HG02678 (cell line): ENCODE measurements around the gene ZNF513.
"Not testable (repeated sequence)": the region's sequence is repeated elsewhere in the genome, so short reads cannot be mapped to it uniquely, and the experiment has no call there.

Experiments
- ATAC-seq: cut with Tn5 transposase; IDR thresholded peaks from one replicate; pipeline ENCODE4 v1.9.1; 2021; ENCODE audit warnings: mild to moderate bottlenecking, moderate library complexity; ENCODE audit not compliant: unreplicated experiment

The ZNF513 gene

DNA sequence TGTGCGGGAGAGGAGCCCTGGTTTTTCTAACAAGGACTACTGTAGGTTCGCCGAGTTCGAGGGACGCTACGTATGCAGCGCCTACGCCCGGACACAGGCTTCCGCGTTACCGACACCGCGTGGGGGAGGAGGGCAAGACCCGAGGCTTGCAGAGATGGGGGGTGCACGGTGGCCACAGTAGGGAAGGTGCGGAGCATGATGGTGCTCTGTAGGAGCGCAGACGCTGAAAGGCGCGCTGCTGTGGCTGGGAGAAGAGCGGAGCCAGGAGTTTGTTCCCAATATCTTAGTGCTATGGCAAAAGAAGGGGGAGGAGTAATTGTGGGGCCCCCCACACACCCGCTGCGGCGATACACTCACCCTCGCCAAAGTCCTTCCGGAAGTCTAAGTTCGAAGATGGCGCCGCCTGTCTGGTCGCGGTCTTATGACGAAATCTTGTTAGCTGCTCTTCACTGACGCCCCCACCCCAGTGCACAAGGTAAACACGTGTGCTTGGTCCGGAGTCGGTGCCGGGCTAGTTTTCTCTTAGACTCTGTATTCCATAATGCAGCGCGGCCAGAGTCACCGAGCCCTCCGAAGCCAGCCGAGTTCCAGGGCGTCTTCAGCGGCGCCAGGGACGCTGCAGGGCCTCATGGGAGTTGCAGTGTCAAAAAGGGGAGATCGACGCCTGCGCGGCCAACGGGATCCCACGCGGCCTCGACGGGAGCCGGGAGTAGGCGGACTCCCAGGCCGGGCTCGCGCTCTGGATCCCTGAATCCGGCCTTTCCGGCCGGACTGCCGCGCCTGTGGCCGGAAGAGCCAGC is 24.0 kb downstream of the ZNF513 start, which contains the start of gene GTF3C2:
TSS of gene GTF3C2 (minus strand) at position 383 of the 800 bp plus-strand sequence. CDS start 13,210 bp downstream, outside the sequence.
- peak; percentile 88 for ATAC-seq

DNA sequence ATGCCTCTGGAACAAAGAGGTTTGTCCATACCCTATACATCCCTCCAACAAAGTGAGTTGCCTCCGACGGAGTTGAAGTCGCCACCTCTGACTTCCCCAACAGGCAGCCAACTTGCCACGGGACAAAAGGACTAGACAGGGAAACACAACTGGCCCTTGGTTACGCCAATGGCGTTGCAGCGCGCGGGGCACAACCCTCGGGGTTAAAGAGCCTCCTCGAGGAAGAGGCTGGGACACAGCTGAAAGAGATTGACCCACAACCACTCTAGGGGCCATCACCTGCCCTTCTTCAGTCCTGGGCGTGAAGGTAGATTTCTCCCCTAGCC is 24.5 kb downstream of the ZNF513 start:
- peak; percentile 26 for ATAC-seq

- no peak for ATAC-seq
These were observed 26.0 kb downstream of the ZNF513 start for GRCh38 chr2:27354597-27354927.

- no peak for ATAC-seq
These were observed 26.6 kb downstream of the ZNF513 start for GRCh38 chr2:27353762-27354596.

- not testable (repeated sequence) for ATAC-seq
These were observed 27.2 kb downstream of the ZNF513 start for GRCh38 chr2:27353386-27353761.

- no peak for ATAC-seq
These were observed 28.5 kb downstream of the ZNF513 start for GRCh38 chr2:27351802-27352598.

DNA sequence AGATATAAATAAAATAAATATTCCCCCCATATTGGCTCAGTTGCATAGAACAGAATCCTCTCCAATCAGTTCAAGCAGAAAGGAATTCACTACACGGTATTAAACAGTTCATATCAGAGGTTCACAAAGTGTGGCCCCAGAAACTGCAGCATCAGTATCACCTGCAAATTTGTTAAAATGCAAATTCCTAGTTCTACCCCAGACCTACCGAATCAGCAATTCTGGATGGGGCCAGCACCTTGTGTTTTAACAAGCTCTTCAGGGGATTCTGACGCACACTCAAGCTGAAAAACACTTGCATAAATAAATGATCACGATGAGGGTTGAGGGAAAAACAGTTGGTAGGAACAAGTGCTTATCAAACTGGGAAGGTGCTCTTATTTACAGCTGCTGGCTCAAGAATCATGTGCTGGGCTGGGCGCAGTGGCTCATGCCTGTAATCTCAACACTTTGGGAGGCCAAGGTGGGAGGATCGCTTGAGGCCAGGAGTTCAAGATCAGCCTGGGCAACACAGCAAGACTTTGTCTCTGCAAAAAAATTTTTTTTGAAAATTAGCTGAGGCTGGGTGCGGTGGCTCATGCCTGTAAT is 30.3 kb downstream of the ZNF513 start:
- ATAC-seq, result no peak

DNA sequence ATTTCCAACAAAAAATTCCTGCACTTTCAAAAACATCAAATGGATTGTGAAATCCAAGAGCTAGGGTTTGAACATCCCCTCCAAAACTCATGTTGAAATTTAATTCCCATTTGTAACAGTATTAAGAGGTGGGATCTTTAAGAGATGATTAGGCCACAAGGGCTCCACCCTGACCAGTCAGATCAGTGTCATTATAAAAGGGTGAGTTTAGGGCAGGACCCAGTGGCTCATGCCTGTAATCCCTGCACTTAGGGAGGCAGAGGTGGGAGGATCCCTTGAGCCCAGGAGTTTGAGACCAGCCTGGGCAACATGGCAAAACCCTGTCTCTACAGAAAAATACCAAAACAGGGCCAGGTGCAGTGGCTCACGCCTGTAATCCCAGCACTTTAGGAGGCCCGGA is 32.9 kb downstream of the ZNF513 start:
- ATAC-seq, result no peak

DNA sequence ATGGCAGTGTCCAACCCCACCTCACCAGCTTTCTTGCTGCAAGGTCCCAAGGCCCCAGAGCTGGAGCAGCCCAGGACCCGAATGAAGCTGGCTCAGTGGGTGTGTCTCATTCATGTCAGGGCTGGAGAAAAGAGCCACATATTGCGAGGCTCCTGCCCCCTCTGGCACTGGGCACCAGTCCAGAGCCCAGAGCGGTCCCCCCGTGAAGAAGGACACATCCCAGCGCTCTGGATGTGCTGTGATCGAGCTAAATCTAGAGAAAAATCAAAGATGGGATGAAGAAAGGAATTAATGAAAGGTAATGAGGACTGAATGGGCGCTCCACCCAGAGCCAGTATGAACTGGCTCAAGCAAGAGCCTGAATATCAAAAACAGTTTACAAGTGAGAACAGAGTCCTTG is 44.4 kb downstream of the ZNF513 start:
- no peak for ATAC-seq

- no peak for ATAC-seq
These were observed 45.2 kb downstream of the ZNF513 start for GRCh38 chr2:27335311-27335710.
